Activated B cell treated with CpG ODN at 0.5 μM for 24 hours (primary cell): Measurements from ENCODE around the gene SYCP3. TPM values are rescaled to one million over a fixed set of nuclear protein-coding genes. Genes with fewer than 3 reads are reported as not detected.

Source experiments
- ATAC-seq: fragments of 200-7000 bp; cut with Tn5 transposase; one replicate; pipeline ENCODE4 v1.10.0; 2021; ENCODE audit warnings: low read depth, mild to moderate bottlenecking, moderate library complexity
- CTCF ChIA-PET: fragments of 350-600 bp; sonication (Branson Sonifier 250); formaldehyde crosslinking; loops from one replicate; lab custom pipeline; 2021; ENCODE audit warnings: antibody characterized with exemption; lab: Charles Lee
- POLR2A ChIA-PET: fragments of 350-600 bp; sonication (Branson Sonifier 250); formaldehyde crosslinking; loops from one replicate; lab custom pipeline; 2021; ENCODE audit warnings: antibody characterized with exemption; lab: Charles Lee
- DNase-seq: peaks from one replicate; pipeline ENCODE4 v3.0.0; 2022
- H3K27ac Mint-ChIP-seq: one replicate; pipeline ENCODE4 v1.8.0; 2020; ENCODE audit warnings: mixed read lengths
- H3K27me3 Mint-ChIP-seq: one replicate; pipeline ENCODE4 v1.8.0; 2021; ENCODE audit warnings: mixed read lengths
- H3K36me3 Mint-ChIP-seq: one replicate; pipeline ENCODE4 v1.8.0; 2021; ENCODE audit warnings: low read depth, mixed read lengths
- H3K4me1 Mint-ChIP-seq: one replicate; pipeline ENCODE4 v1.8.0; 2021; ENCODE audit warnings: mixed read lengths
- H3K4me3 Mint-ChIP-seq: one replicate; pipeline ENCODE4 v1.8.0; 2020; ENCODE audit warnings: mild to moderate bottlenecking, mixed read lengths
- H3K9me3 Mint-ChIP-seq: one replicate; pipeline ENCODE4 v1.8.0; 2020; ENCODE audit warnings: mixed read lengths
- CTCF ChIP-seq: fragments of 200-600 bp; IDR thresholded peaks from one replicate; pipeline ENCODE4 v1.8.0; 2022; ENCODE audit warnings: antibody characterized with exemption, mild to moderate bottlenecking
- intact Hi-C: fragments of 100-400 bp; cut with micrococcal nuclease; formaldehyde crosslinking; loops from one replicate; pipeline ENCODE4 v1.15.1; 2024
- total RNA-seq: library from RNA; stranded (reverse); gene quantifications from 2 replicates; pipeline ENCODE4 v1.2.3, GENCODE V29; 2022

The SYCP3 gene
- 0.17 and 0.49 TPM in 2 replicates for total RNA-seq

GRCh38 chr12:101738920-101739665 is at the start of gene SYCP3:
Gene SYCP3 (minus strand): TSS chr12:101739462. CDS start chr12:101737935, 1,527 bp downstream.
- no peak within 1 kb of the TSS for H3K27ac Mint-ChIP-seq
- ATAC-seq: no peak
- TF ChIP-seq CTCF: no peak
- ChIA-PET CTCF (no interaction called here), POLR2A (interaction anchor here (0.6 to 0.7 kb wide), 2 partner anchors 91 to 233 kb away, joined by 3 to 4 read pairs; no protein-coding TSS in a partner anchor)
- no peaks in the 10 kb centered on the region for H3K9me3 Mint-ChIP-seq
- intact Hi-C loops: no loop called here
- DNase-seq: no peak
- H3K27me3 Mint-ChIP-seq: no peaks in the 10 kb centered on the region
- H3K36me3 Mint-ChIP-seq: peaks cover 45% of the 10 kb centered on the region
- H3K4me3 Mint-ChIP-seq: no peak within 1 kb of the TSS
- H3K4me1 Mint-ChIP-seq: peaks cover 31% of the 10 kb centered on the region

GRCh38 chr12:101785671-101786070 is 46.4 kb upstream of the SYCP3 start:
- intact Hi-C loops: no loop called here
- Mint-ChIP-seq H3K4me3 (no peak overlapping the region), H3K36me3 (peaks cover 57% of the 10 kb centered on the region), H3K4me1 (peaks cover 8% of the 10 kb centered on the region), H3K9me3 (no peaks in the 10 kb centered on the region), H3K27me3 (no peaks in the 10 kb centered on the region), H3K27ac (no peak overlapping the region)
- ChIA-PET POLR2A (no interaction called here), CTCF (no interaction called here)
- TF ChIP-seq CTCF: no peak
- DNase-seq (no peak), ATAC-seq (no peak)

- POLR2A ChIA-PET: interaction anchor here (0.7 kb wide), 1 partner anchor 685 kb away, joined by 4 read pairs; no protein-coding TSS in a partner anchor
- no peaks in the 10 kb centered on the region for H3K9me3 Mint-ChIP-seq
- no peak for TF ChIP-seq CTCF
- CTCF ChIA-PET: interaction anchor here (1.2 to 1.5 kb wide), 2 partner anchors 8 to 11 kb away, joined by 3 read pairs; no protein-coding TSS in a partner anchor
- peaks cover 18% of the 10 kb centered on the region for H3K4me1 Mint-ChIP-seq
- no peak overlapping the region for H3K27ac Mint-ChIP-seq
- H3K27me3 Mint-ChIP-seq: no peaks in the 10 kb centered on the region
- DNase-seq: no peak
- ATAC-seq: no peak
- no peak overlapping the region for H3K4me3 Mint-ChIP-seq
- peaks cover 51% of the 10 kb centered on the region for H3K36me3 Mint-ChIP-seq
- intact Hi-C loops: no loop called here
Observed at GRCh38 chr12:101784376-101784775, 45.1 kb upstream of the SYCP3 start.

- no peak overlapping the region for H3K27ac Mint-ChIP-seq
- TF ChIP-seq CTCF: no peak
- peaks cover 18% of the 10 kb centered on the region for H3K4me1 Mint-ChIP-seq
- peaks cover 51% of the 10 kb centered on the region for H3K36me3 Mint-ChIP-seq
- DNase-seq (no peak), ATAC-seq (no peak)
- ChIA-PET POLR2A (no interaction called here), CTCF (interaction anchor here (1.2 to 1.5 kb wide), 2 partner anchors 9 to 10 kb away, joined by 3 read pairs; no protein-coding TSS in a partner anchor)
- no peaks in the 10 kb centered on the region for H3K9me3 Mint-ChIP-seq
- H3K4me3 Mint-ChIP-seq: no peak overlapping the region
- no peaks in the 10 kb centered on the region for H3K27me3 Mint-ChIP-seq
- intact Hi-C loops: no loop called here
Observed at GRCh38 chr12:101783838-101784237, 44.6 kb upstream of the SYCP3 start.

- ChIA-PET CTCF (no interaction called here), POLR2A (no interaction called here)
- Mint-ChIP-seq H3K4me3 (no peak overlapping the region), H3K27me3 (no peaks in the 10 kb centered on the region), H3K36me3 (peaks cover 51% of the 10 kb centered on the region), H3K27ac (no peak overlapping the region), H3K9me3 (no peaks in the 10 kb centered on the region), H3K4me1 (peaks cover 18% of the 10 kb centered on the region)
- no peak for ATAC-seq
- TF ChIP-seq CTCF: no peak
- intact Hi-C loops: no loop called here
- no peak for DNase-seq
Observed at GRCh38 chr12:101783150-101783549, 43.9 kb upstream of the SYCP3 start.
